Uterine smooth muscle cell (primary cell): ENCODE results near the gene CSH1. TPM values are rescaled to one million over a fixed set of nuclear protein-coding genes. Genes with fewer than 3 reads are reported as not detected.

Experiments
- total RNA-seq: library from RNA; depleted of rRNA; stranded (reverse); fragments of >200 nt; gene quantifications from 2 replicates; pipeline ENCODE4 v1.2.3, GENCODE V29; 2014

The CSH1 gene
- total RNA-seq = not detected in 2 replicates

GRCh38 chr17:63896524-63897354, at the start of gene CSH1:
Gene CSH1 (minus strand): TSS chr17:63896574. CDS start chr17:63896511, 63 bp downstream.

GRCh38 chr17:63931981-63932561, 35.7 kb upstream of the CSH1 start, which contains the start of gene CD79B:
Gene CD79B (minus strand): TSS chr17:63932331. CDS start chr17:63932261, 70 bp downstream.

GRCh38 chr17:63918789-63919305, 22.5 kb upstream of the CSH1 start, which contains the start of gene GH1:
Gene GH1 (minus strand): TSS chr17:63918839. CDS start chr17:63918776, 63 bp downstream.

GRCh38 chr17:63911041-63911635, 14.8 kb upstream of the CSH1 start, which contains the start of gene CSHL1:
Gene CSHL1 (minus strand): TSS chr17:63911258. CDS start chr17:63911196, 62 bp downstream.

GRCh38 chr17:63881935-63882601, 14.3 kb downstream of the CSH1 start, which contains the start of gene GH2:
Gene GH2 (minus strand): TSS chr17:63881944. CDS start chr17:63881801, 143 bp downstream.

GRCh38 chr17:63873577-63873976, 22.8 kb downstream of the CSH1 start, which contains the start of gene CSH2:
Gene CSH2 (minus strand): TSS chr17:63873677. CDS start chr17:63873614, 63 bp downstream.

Other genes with a start within 250 kb of the CSH1 start
- 2.5 and 2.8 TPM in 2 replicates for gene LIMD2, start 196.4 kb downstream of the CSH1 start, total RNA-seq
- gene STRADA, start 154.8 kb downstream of the CSH1 start, total RNA-seq = 18.8 and 22.4 TPM in 2 replicates
- 88.6 and 100 TPM in 2 replicates for gene CCDC47, start 123.0 kb downstream of the CSH1 start, total RNA-seq
- 75.2 and 78.4 TPM in 2 replicates for gene DDX42, start 122.4 kb downstream of the CSH1 start, total RNA-seq
- gene PSMC5, start 69.1 kb downstream of the CSH1 start, total RNA-seq = 54.9 and 99.6 TPM in 2 replicates
- 63.1 and 73.0 TPM in 2 replicates for gene FTSJ3, start 68.9 kb downstream of the CSH1 start, total RNA-seq
- gene SMARCD2, start 53.9 kb downstream of the CSH1 start, total RNA-seq = 78.2 and 108 TPM in 2 replicates
- under 0.01 TPM in 1 of 2 replicates, not detected in the other for gene CSH2, start 22.9 kb downstream of the CSH1 start, total RNA-seq
- not detected in 2 replicates for gene GH2, start 14.6 kb downstream of the CSH1 start, total RNA-seq
- gene CSHL1, start 14.7 kb upstream of the CSH1 start, total RNA-seq = not detected in 2 replicates
- not detected in 2 replicates for gene GH1, start 22.3 kb upstream of the CSH1 start, total RNA-seq
- 0.12 TPM in 1 of 2 replicates, not detected in the other for gene CD79B, start 35.8 kb upstream of the CSH1 start, total RNA-seq
- under 0.01 TPM in 2 replicates for gene SCN4A, start 76.3 kb upstream of the CSH1 start, total RNA-seq
- 0.11 and 0.25 TPM in 2 replicates for gene PRR29, start 101.8 kb upstream of the CSH1 start, total RNA-seq
- gene ICAM2, start 124.1 kb upstream of the CSH1 start, total RNA-seq = 1.2 and 3.4 TPM in 2 replicates
- 13.8 and 33.4 TPM in 2 replicates for gene ERN1, start 233.6 kb upstream of the CSH1 start, total RNA-seq